Motor neuron (in vitro differentiated cells): ENCODE results near the gene METTL23. TPM values are rescaled to one million over a fixed set of nuclear protein-coding genes. Genes with fewer than 3 reads are reported as not detected.
"Not testable (repeated sequence)": the region's sequence is repeated elsewhere in the genome, so short reads cannot be mapped to it uniquely, and the experiment has no call there.

ENCODE experiments used
- ATAC-seq, 8 experiments: fragments of 200-7000 bp; cut with Tn5 transposase; replicated peaks in 6 of 8; 2 replicates each; pipeline ENCODE4 v1.8.0; 2021; ENCODE audit warnings: mild to moderate bottlenecking in 8 of 8, moderate library complexity in 8 of 8
- H3K27ac ChIP-seq, 2 donors: fragments of 250-450 bp; sonication (Bioruptor Pico); 2 replicates each; pipeline ENCODE4 v1.9.0; 2021; ENCODE audit warnings: antibody characterized with exemption in 2 of 2, mild to moderate bottlenecking in 2 of 2, moderate library complexity in 1 of 2
- H3K4me1 ChIP-seq, 2 donors: fragments of 250-450 bp; sonication (Bioruptor Pico); replicated peaks in 1 of 2; 2 replicates each; pipeline ENCODE4 v1.6.1; 2021; ENCODE audit warnings: antibody characterized with exemption in 2 of 2, mild to moderate bottlenecking in 2 of 2, moderate library complexity in 1 of 2
- H3K4me3 ChIP-seq, 5 donors: fragments of 250-450 bp; sonication (Bioruptor Pico); 2 replicates each; pipeline ENCODE4 v1.9.0; 2021; ENCODE audit warnings: antibody characterized with exemption in 5 of 5, mild to moderate bottlenecking in 5 of 5, moderate library complexity in 4 of 5
- WGBS, 10 experiments: fragments of 450-650 bp; shearing (Covaris generic); methylation state at CpG; one replicate each; pipeline ENCODE4 v1.0.0; 2022; 5-methylcytosine and 5-hydroxymethylcytosine counted together
- in situ Hi-C, 9 experiments: fragments of 400-800 bp; cut with MboI; loops; one replicate each; pipeline ENCODE4 v1.15.0; 2021; ENCODE audit warnings: low sequenced_read_pairs in 9 of 9, low pct_unique_long_range_greater_than_20kb in 2 of 9; ENCODE audit not compliant: unreplicated experiment in 9 of 9
- total RNA-seq, 8 experiments: library from RNA; unstranded; fragments of 300-600 nt; gene quantifications; 2 replicates each; pipeline versions ENCODE4 v1.2.3 to v1.2.4, GENCODE V29; 2022

METTL23 gene
- total RNA-seq, 8 experiments from 2014 or later, result 28.6 to 47.3 (median 37.7) TPM

- H3K4me3 ChIP-seq, result no peak overlapping the region
- in situ Hi-C loops, result no loop called here
- ATAC-seq, result peak in 5 of 8 experiments; percentile 7 to 74 (median 43)
Observed at GRCh38 chr17:76686538-76687297, 39.9 kb upstream of the METTL23 start.

GRCh38 chr17:76687298-76688164, 39.1 kb upstream of the METTL23 start:
- WGBS, 10 experiments, result 32 to 80% (median 71%) methylated on average over 2 to 14 of the region's 26 CpGs; no CpG with 5 or more reads in 4 of the 10 experiments
- Histone ChIP-seq H3K4me3 (no peak overlapping the region), H3K4me1 (peaks cover 24 to 33% of the 10 kb centered on the region in 2 donors), H3K27ac (peak overlapping the region; percentile 15 to 61)
- ATAC-seq, result peak in 2 of 8 experiments; percentile 28 to 39
- in situ Hi-C loops, result no loop called here

More at GRCh38 chr17:76686538-76687297, 39.9 kb upstream of the METTL23 start:
- WGBS, 10 experiments, result 9 to 80% (median 35%) methylated on average over 1 to 7 of the region's 15 CpGs; no CpG with 5 or more reads in 2 of the 10 experiments
- Histone ChIP-seq H3K27ac (peak overlapping the region; percentile 15 to 61), H3K4me1 (peaks cover 26 to 41% of the 10 kb centered on the region in 2 donors)

GRCh38 chr17:76688165-76688622, 38.4 kb upstream of the METTL23 start:
- Histone ChIP-seq H3K4me1 (peaks cover 20 to 26% of the 10 kb centered on the region in 2 donors), H3K4me3 (no peak overlapping the region), H3K27ac (no peak overlapping the region)
- in situ Hi-C loops, result no loop called here
- ATAC-seq, result peak in 2 of 8 experiments; percentile 16 to 48
- WGBS, 10 experiments, result 20 to 100% (median 100%) methylated on average over 1 to 4 of the region's 11 CpGs; no CpG with 5 or more reads in 6 of the 10 experiments

GRCh38 chr17:76689859-76690258, 36.8 kb upstream of the METTL23 start:
- H3K4me3 ChIP-seq, result no peak overlapping the region
- WGBS, 10 experiments, result 83 to 100% (median 91%) methylated on average over 1 to 10 of the region's 11 CpGs
- no peak overlapping the region for H3K27ac ChIP-seq
- peaks cover 13 to 18% of the 10 kb centered on the region in 2 donors for H3K4me1 ChIP-seq
- no peak for ATAC-seq
- in situ Hi-C loops, result no loop called here

- in situ Hi-C loops, result no loop called here
- peak in 1 of 8 experiments; percentile 21 for ATAC-seq
- Histone ChIP-seq H3K27ac (no peak overlapping the region), H3K4me1 (peaks cover 13 to 18% of the 10 kb centered on the region in 2 donors), H3K4me3 (no peak overlapping the region)
- WGBS, 10 experiments, result 66 to 100% (median 92%) methylated on average over 1 to 6 of the region's 13 CpGs
Observed at GRCh38 chr17:76690596-76691280, 35.9 kb upstream of the METTL23 start.

- in situ Hi-C loops, result no loop called here
- Histone ChIP-seq H3K4me3 (no peak overlapping the region), H3K4me1 (peaks cover 8 to 12% of the 10 kb centered on the region in 2 donors), H3K27ac (no peak overlapping the region)
- ATAC-seq, result no peak
- WGBS, 10 experiments, result 83 to 98% (median 90%) methylated on average over 2 to 10 of the region's 14 CpGs; no CpG with 5 or more reads in 2 of the 10 experiments
Observed at GRCh38 chr17:76691379-76692191, 35.1 kb upstream of the METTL23 start.

DNA sequence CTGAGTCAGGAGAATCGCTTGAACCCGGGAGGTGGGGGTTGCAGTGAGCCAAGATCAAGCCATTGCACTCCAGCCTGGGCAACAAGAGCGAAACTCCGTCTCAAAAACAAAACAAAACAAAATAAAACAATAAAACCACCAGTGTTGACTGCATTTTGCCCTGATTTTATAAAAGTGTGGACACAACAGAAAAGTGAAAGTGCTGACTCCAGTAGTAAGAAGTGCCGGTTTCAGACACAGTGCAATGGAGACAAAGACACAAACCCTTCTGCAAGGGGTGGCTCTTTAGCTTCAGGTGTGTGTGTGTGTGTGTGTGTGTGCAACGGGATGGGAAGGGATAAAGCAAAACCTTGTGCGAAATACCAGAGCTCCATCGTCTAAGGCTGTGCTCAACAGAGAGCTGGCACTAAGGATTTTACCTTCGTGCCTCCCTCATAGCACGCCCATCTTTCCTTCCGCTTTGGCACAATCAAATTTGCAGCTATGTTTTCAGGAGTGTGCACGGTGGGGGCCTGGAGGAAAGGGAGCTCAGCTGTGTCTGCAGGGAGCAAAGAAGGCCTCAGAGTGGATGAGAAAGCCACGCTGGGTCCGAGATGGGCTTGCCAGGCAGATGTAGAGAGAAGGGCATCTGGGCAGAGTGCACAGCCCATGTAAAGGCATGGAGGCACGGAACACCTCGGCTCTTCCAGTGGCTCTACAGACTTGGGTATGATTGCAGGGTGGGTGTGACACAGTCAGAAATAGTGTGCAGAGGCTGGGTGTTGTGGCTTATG, 31.4 kb upstream of the METTL23 start:
- WGBS, 10 experiments, result 73 to 96% (median 94%) methylated on average over 5 to 9 of the region's 16 CpGs; no CpG with 5 or more reads in 2 of the 10 experiments
- H3K4me3 ChIP-seq, result no peak overlapping the region
- ATAC-seq, result peak in 1 of 8 experiments; percentile 26
- H3K4me1 ChIP-seq, result peaks cover 25 to 36% of the 10 kb centered on the region in 2 donors
- no peak overlapping the region for H3K27ac ChIP-seq
- in situ Hi-C loops, result no loop called here

DNA sequence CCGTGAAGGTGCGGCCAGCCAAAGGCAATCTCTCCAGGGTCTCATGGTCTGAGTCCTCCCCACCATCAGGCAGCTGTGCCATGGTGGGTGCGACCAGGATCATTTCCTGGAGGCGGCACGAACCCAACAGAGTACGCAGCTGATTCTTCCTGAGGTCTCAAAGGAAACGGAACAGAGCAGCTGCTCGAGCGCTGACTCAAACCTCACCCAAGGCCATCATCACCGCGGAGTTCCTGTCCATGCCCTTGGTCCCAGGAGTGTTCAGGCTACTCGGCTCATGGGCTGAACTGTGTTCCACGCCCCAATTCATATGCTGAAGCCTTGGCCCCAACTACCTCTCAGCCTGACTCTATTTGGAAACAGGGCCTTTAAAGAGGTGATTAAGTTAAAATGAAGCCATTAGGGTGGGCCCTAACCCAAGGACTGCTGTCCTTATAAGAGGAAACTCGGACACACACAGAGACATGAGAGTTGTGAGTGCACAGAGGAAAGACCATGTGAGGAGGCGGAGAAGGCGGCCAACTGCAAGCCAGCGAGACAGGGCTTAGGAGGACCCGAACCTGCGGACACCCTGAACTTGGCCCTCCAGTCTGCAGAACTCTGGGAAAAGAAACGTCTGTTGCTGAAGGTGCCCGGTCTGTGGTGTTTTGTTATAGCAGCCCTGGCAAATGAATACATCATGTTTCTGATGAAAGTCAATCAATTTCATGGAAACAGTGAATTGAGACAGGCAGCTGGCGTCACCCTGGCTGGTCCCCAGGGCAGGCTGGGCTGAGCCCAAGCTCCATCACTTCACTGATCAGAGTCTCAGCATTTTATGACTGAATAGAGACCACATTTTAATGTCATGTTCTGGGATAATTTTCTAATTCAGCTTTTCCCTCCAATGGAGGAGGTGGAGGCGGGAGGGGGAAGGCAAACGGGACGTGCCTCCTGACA, 29.6 kb upstream of the METTL23 start:
- H3K4me3 ChIP-seq, result peak overlapping the region in 1 of 5 donors; percentile 5
- ATAC-seq, result peak in 7 of 8 experiments; percentile 2 to 61 (median 19)
- H3K27ac ChIP-seq, result peak overlapping the region; percentile 89 to 96
- in situ Hi-C loops, result no loop called here
- H3K4me1 ChIP-seq, result peaks cover 40 to 52% of the 10 kb centered on the region in 2 donors
- WGBS, 10 experiments, result 47 to 90% (median 77%) methylated on average over 2 to 16 of the region's 25 CpGs

DNA sequence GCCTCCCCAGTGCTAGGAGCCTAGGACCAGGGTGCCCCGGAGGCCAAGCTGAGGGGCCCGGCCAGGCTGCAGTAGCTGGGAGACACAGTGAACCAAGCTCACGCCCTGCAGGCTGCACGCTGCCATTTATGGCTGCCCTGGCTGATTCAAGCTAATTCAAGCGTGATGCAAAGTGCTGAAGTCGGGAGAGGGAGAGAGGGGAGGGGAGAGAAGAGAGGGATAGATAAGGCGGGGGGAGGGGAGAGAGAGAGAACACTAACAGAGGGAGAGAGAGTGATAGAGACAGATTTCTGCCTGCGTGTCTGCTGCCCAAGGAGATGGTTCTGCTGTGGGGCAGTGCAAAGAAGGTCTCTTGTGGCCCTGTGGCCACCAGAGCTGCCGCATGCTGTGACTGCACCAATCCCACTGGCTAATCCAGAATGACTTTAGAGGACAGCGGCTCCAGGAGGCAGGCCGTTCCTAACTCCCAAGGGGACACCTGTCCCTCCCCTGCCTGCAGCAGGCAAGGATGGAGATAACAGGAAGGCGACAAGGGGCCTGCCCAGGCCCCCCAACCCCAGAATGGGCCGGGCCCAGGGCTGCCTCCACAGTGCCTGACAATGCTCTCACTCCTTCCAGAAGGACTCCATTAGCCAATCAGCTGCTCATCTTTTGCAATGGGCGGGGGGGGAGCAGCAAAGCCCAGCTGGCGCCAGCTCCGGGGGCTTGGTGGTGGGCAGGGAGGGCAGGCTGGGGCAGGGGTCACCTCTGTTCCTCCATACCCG, 28.8 kb upstream of the METTL23 start:
- peaks cover 42 to 53% of the 10 kb centered on the region in 2 donors for H3K4me1 ChIP-seq
- H3K4me3 ChIP-seq, result peak overlapping the region in 1 of 5 donors; percentile 5
- peak overlapping the region; percentile 89 to 96 for H3K27ac ChIP-seq
- ATAC-seq, result peak; percentile 2 to 66 (median 58)
- WGBS, 10 experiments, result 0% methylated on average over 4 of the region's 17 CpGs; no CpG with 5 or more reads in 9 of the 10 experiments
- in situ Hi-C loops, result no loop called here

- H3K27ac ChIP-seq, result peak overlapping the region; percentile 89 to 96
- in situ Hi-C loops, ATAC-seq, H3K4me3 ChIP-seq: not testable (repeated sequence)
- WGBS, 10 experiments, result 67 to 100% (median 88%) methylated on average over 1 to 4 of the region's 7 CpGs; no CpG with 5 or more reads in 6 of the 10 experiments
- H3K4me1 ChIP-seq, result peaks cover 47 to 55% of the 10 kb centered on the region in 2 donors
Observed at GRCh38 chr17:76698466-76698977, 28.1 kb upstream of the METTL23 start.
